ENCODE measurements around the gene ATCAY.

Gene ATCAY, protein sequence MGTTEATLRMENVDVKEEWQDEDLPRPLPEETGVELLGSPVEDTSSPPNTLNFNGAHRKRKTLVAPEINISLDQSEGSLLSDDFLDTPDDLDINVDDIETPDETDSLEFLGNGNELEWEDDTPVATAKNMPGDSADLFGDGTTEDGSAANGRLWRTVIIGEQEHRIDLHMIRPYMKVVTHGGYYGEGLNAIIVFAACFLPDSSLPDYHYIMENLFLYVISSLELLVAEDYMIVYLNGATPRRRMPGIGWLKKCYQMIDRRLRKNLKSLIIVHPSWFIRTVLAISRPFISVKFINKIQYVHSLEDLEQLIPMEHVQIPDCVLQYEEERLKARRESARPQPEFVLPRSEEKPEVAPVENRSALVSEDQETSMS

DNA sequence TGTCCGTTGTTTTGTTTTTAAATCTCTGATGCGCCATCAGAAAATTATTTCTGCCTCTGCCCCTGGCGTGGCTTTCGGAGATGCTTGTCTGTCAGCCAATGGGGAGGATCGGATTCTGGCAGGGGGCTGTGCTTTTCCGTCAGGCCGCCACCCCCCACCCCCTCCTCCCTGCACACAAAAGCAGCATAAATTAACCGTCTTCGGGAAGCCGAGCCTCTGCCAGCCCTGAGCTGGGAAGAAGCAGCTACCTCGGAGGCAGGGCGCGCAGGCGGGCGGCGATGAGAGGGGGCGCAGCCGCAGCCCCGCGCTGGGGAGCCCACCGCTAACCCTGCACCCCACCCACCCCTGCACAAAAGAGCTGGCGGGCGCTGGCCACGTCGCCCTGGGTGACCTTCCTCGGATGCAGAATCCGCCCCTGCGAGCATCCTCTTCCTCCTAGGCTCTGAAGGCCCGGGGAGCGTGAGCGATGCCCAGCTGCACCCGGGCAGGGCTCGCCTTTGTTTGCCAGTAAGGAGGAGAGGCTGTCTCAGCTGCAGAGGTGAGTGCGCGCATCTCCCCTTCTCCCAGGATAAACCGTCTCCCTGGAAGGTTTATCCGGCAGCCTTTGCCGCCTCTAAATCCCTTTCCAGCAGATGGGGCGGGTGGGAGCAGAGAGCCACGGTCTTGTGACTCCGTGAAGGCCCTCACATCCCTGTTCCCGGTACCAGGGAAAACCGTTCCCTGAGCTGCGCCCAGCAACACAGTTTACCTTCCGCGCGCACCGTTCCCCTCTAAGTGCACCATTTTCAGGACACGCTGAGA lies at the start of gene ATCAY:
Gene ATCAY, plus strand, starts transcription at position 215 of the 801 bp plus-strand sequence. CDS start 5,083 bp downstream, outside the sequence.
- Histone ChIP-seq H3K9me3 (ENCODE audit: severe bottlenecking) (no peaks in the 10 kb centered on the region), H3K4me3 (ENCODE audit: low read depth, low read length) (peak within 1 kb of the TSS; percentile 72), H3K27me3 (ENCODE audit: insufficient read depth, low read depth, severe bottlenecking) (no peaks in the 10 kb centered on the region), H3K36me3 (peaks cover 9% of the 10 kb centered on the region), H3K27ac (peak within 1 kb of the TSS; percentile 97)
- TF ChIP-seq, protein P1, sequence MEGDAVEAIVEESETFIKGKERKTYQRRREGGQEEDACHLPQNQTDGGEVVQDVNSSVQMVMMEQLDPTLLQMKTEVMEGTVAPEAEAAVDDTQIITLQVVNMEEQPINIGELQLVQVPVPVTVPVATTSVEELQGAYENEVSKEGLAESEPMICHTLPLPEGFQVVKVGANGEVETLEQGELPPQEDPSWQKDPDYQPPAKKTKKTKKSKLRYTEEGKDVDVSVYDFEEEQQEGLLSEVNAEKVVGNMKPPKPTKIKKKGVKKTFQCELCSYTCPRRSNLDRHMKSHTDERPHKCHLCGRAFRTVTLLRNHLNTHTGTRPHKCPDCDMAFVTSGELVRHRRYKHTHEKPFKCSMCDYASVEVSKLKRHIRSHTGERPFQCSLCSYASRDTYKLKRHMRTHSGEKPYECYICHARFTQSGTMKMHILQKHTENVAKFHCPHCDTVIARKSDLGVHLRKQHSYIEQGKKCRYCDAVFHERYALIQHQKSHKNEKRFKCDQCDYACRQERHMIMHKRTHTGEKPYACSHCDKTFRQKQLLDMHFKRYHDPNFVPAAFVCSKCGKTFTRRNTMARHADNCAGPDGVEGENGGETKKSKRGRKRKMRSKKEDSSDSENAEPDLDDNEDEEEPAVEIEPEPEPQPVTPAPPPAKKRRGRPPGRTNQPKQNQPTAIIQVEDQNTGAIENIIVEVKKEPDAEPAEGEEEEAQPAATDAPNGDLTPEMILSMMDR (IDR thresholded peaks at IDR 0.05; ENCODE audit: low read depth, low read length), result no peak
- DNase-seq, result peak; percentile 91

DNA sequence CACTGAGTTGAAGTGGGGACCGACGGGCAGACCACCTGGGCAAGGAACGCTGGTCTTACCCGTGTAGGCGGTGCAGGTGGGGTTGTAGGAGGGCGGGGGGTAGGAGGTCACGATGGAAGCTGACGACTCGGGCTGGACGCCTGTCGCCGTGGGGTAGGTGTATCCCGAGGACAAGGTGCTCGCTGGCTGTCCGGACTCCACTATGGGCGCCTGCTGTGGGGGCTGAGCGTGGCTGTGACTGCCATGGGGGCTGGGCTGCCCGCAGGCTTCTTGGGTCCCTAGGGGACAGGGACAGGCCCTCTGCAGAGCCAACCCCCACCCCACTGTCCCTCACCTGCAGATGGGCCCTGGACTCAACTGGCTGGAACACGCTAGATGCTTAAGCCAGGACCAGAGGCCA lies 48.9 kb upstream of the ATCAY start:
- H3K27ac ChIP-seq, result no peak overlapping the region

GRCh38 chr19:3832001-3832400 lies 48.5 kb upstream of the ATCAY start:
- no peak overlapping the region for H3K27ac ChIP-seq
- no peaks in the 10 kb centered on the region for H3K9me3 ChIP-seq (ENCODE audit: severe bottlenecking)
- no peaks in the 10 kb centered on the region for H3K27me3 ChIP-seq (ENCODE audit: insufficient read depth, low read depth, severe bottlenecking)
- no peaks in the 10 kb centered on the region for H3K36me3 ChIP-seq
- H3K4me3 ChIP-seq (ENCODE audit: low read depth, low read length), result no peak overlapping the region
- no peak for DNase-seq
- TF ChIP-seq, protein P1 (IDR thresholded peaks at IDR 0.05; ENCODE audit: low read depth, low read length), result no peak

More for the DNA sequence above, 48.9 kb upstream of the ATCAY start:
- no peak overlapping the region for H3K4me3 ChIP-seq (ENCODE audit: low read depth, low read length)
- TF ChIP-seq, protein P1 (IDR thresholded peaks at IDR 0.05; ENCODE audit: low read depth, low read length), result no peak
- DNase-seq, result no peak
- H3K27me3 ChIP-seq (ENCODE audit: insufficient read depth, low read depth, severe bottlenecking), result no peaks in the 10 kb centered on the region
- no peaks in the 10 kb centered on the region for H3K36me3 ChIP-seq
- no peaks in the 10 kb centered on the region for H3K9me3 ChIP-seq (ENCODE audit: severe bottlenecking)

GRCh38 chr19:3833578-3834348 lies 46.7 kb upstream of the ATCAY start:
- H3K27me3 ChIP-seq (ENCODE audit: insufficient read depth, low read depth, severe bottlenecking), result no peaks in the 10 kb centered on the region
- TF ChIP-seq, protein P1 (IDR thresholded peaks at IDR 0.05; ENCODE audit: low read depth, low read length), result no peak

GRCh38 chr19:3834349-3835054 lies 46.0 kb upstream of the ATCAY start:
- H3K4me3 ChIP-seq (ENCODE audit: low read depth, low read length), result no peak overlapping the region
- H3K27me3 ChIP-seq (ENCODE audit: insufficient read depth, low read depth, severe bottlenecking), result no peaks in the 10 kb centered on the region
- no peak overlapping the region for H3K27ac ChIP-seq
- no peak for DNase-seq
- H3K9me3 ChIP-seq (ENCODE audit: severe bottlenecking), result no peaks in the 10 kb centered on the region
- H3K36me3 ChIP-seq, result no peaks in the 10 kb centered on the region
- TF ChIP-seq, protein P1 (IDR thresholded peaks at IDR 0.05; ENCODE audit: low read depth, low read length), result no peak

More at GRCh38 chr19:3833578-3834348, 46.7 kb upstream of the ATCAY start:
- no peaks in the 10 kb centered on the region for H3K36me3 ChIP-seq
- no peak overlapping the region for H3K4me3 ChIP-seq (ENCODE audit: low read depth, low read length)
- H3K9me3 ChIP-seq (ENCODE audit: severe bottlenecking), result no peaks in the 10 kb centered on the region
- no peak for DNase-seq
- no peak overlapping the region for H3K27ac ChIP-seq

Measured in WERI-Rb-1 (cell line).